Measurements from ENCODE around the gene WDR31.
"Not testable (repeated sequence)": the region's sequence is repeated elsewhere in the genome, so short reads cannot be mapped to it uniquely, and the experiment has no call there.

The WDR31 gene

GRCh38 chr9:113298924-113299770, 40.9 kb downstream of the WDR31 start:
- DNase-seq (ENCODE audit: low read depth), result no peak
- TF ChIP-seq CTCF (IDR thresholded peaks at IDR 0.05; ENCODE audit: low read depth, low read length, missing control alignments), result no peak
- in situ Hi-C loops (cut with HindIII; ENCODE audit: low sequenced_read_pairs), result loop anchor here (25.0 kb wide), 1 partner anchor 363 kb away; no protein-coding TSS in a partner anchor
- H3K4me3 ChIP-seq (ENCODE audit: low read depth, low read length), result no peak overlapping the region

GRCh38 chr9:113298311-113298710, 41.8 kb downstream of the WDR31 start:
- no peak for TF ChIP-seq CTCF (IDR thresholded peaks at IDR 0.05; ENCODE audit: low read depth, low read length, missing control alignments)
- in situ Hi-C loops (cut with HindIII; ENCODE audit: low sequenced_read_pairs), result loop anchor here (25.0 kb wide), 1 partner anchor 364 kb away; no protein-coding TSS in a partner anchor
- H3K4me3 ChIP-seq (ENCODE audit: low read depth, low read length), result no peak overlapping the region
- DNase-seq (ENCODE audit: low read depth), result no peak

- in situ Hi-C loops (cut with HindIII; ENCODE audit: low sequenced_read_pairs), result loop anchor here (25.0 kb wide), 1 partner anchor 365 kb away; no protein-coding TSS in a partner anchor
- TF ChIP-seq CTCF (IDR thresholded peaks at IDR 0.05; ENCODE audit: low read depth, low read length, missing control alignments), result no peak
- no peak for DNase-seq (ENCODE audit: low read depth)
- no peak overlapping the region for H3K4me3 ChIP-seq (ENCODE audit: low read depth, low read length)
These were observed 43.1 kb downstream of the WDR31 start for GRCh38 chr9:113296796-113297558.

GRCh38 chr9:113296247-113296646, 43.8 kb downstream of the WDR31 start:
- in situ Hi-C loops (cut with HindIII; ENCODE audit: low sequenced_read_pairs), result loop anchor here (25.0 kb wide), 1 partner anchor 366 kb away; no protein-coding TSS in a partner anchor
- DNase-seq (ENCODE audit: low read depth); H3K4me3 ChIP-seq (ENCODE audit: low read depth, low read length): not testable (repeated sequence)

GRCh38 chr9:113293285-113293878, 46.7 kb downstream of the WDR31 start:
- no peak for TF ChIP-seq CTCF (IDR thresholded peaks at IDR 0.05; ENCODE audit: low read depth, low read length, missing control alignments)
- in situ Hi-C loops (cut with HindIII; ENCODE audit: low sequenced_read_pairs), result loop anchor here (25.0 kb wide), 1 partner anchor 369 kb away; no protein-coding TSS in a partner anchor
- DNase-seq (ENCODE audit: low read depth), result no peak

GRCh38 chr9:113290052-113290607, 49.9 kb downstream of the WDR31 start:
- no peak for TF ChIP-seq CTCF (IDR thresholded peaks at IDR 0.05; ENCODE audit: low read depth, low read length, missing control alignments)
- no peak for DNase-seq (ENCODE audit: low read depth)
- H3K4me3 ChIP-seq (ENCODE audit: low read depth, low read length), result no peak overlapping the region
- in situ Hi-C loops (cut with HindIII; ENCODE audit: low sequenced_read_pairs), result loop anchor here (25.0 kb wide), 1 partner anchor 372 kb away; no protein-coding TSS in a partner anchor

More at GRCh38 chr9:113293285-113293878, 46.7 kb downstream of the WDR31 start:
- no peak overlapping the region for H3K4me3 ChIP-seq (ENCODE audit: low read depth, low read length)

Measured in astrocyte of the cerebellum (primary cell).